Panc1 (cell line): ENCODE data around the gene ARL8A. TPM values are rescaled to one million over a fixed set of nuclear protein-coding genes. Genes with fewer than 3 reads are reported as not detected.
"Not testable (repeated sequence)": the region's sequence is repeated elsewhere in the genome, so short reads cannot be mapped to it uniquely, and the experiment has no call there.

ENCODE experiments used
- ATAC-seq: fragments of 200-7000 bp; cut with Tn5 transposase; 2 replicates; pipeline ENCODE4 v1.9.1; 2020; ENCODE audit warnings: mild to moderate bottlenecking, moderate library complexity
- BruUV-seq: library from RNA; stranded (reverse); fragments of 400-500 nt; replicated peaks from 2 replicates; lab custom pipeline; 2021; lab: Mats Ljungman, UMichigan
- CTCF ChIA-PET: fragments of 300-600 bp; sonication (Branson Sonifier 250); formaldehyde crosslinking; loops from one replicate; lab custom pipeline; 2022; ENCODE audit warnings: antibody characterized with exemption; lab: Charles Lee
- POLR2A ChIA-PET: fragments of 300-600 bp; sonication (Branson Sonifier 250); formaldehyde crosslinking; loops from one replicate; lab custom pipeline; 2022; ENCODE audit warnings: antibody characterized with exemption; lab: Charles Lee
- DNase-seq: peaks from one replicate; pipeline ENCODE4 v3.0.0-alpha.2; 2010; ENCODE audit warnings: low read depth, low spot score
- H3K27ac ChIP-seq: 2 replicates; pipeline ENCODE4 v1.5.1; 2011; ENCODE audit warnings: mild to moderate bottlenecking, low read length, inconsistent platforms
- H3K27me3 ChIP-seq: fragments of 200-500 bp; sonication (Bioruptor generic); 2 replicates; pipeline ENCODE4 v1.6.0; 2014; ENCODE audit warnings: low read length, inconsistent platforms; ENCODE audit not compliant: control insufficient read depth, insufficient read depth
- H3K36me3 ChIP-seq: fragments of 200-500 bp; sonication (Bioruptor generic); 2 replicates; pipeline ENCODE4 v1.5.1; 2014; ENCODE audit warnings: inconsistent platforms, mild to moderate bottlenecking, low read length, moderate library complexity; ENCODE audit not compliant: control insufficient read depth, insufficient read depth
- H3K4me1 ChIP-seq: 2 replicates; pipeline ENCODE4 v1.5.1; 2011; ENCODE audit warnings: inconsistent platforms, mild to moderate bottlenecking, low read length, moderate library complexity; ENCODE audit not compliant: control insufficient read depth, insufficient read depth
- H3K4me3 ChIP-seq, 2 experiments: 2 replicates each; pipeline ENCODE4 v1.5.1; 2011 to 2012; ENCODE audit warnings: low read depth in 2 of 2, low read length in 2 of 2, mild to moderate bottlenecking in 2 of 2, inconsistent platforms in 1 of 2, moderate library complexity in 1 of 2
- H3K9me3 ChIP-seq: fragments of 200-500 bp; sonication (Bioruptor generic); 2 replicates; pipeline ENCODE4 v1.5.1; 2014; ENCODE audit warnings: low read depth, mild to moderate bottlenecking, inconsistent platforms, low read length, moderate library complexity; ENCODE audit not compliant: control insufficient read depth, insufficient read depth
- CTCF ChIP-seq: fragments of 450-650 bp; IDR thresholded peaks from 2 replicates; pipeline ENCODE4 v1.5.1; 2017; ENCODE audit warnings: mild to moderate bottlenecking
- POLR2AphosphoS5 ChIP-seq: IDR thresholded peaks from 2 replicates; pipeline ENCODE4 v1.6.1; 2012; ENCODE audit warnings: mild to moderate bottlenecking, low read depth, low read length, moderate library complexity
- REST ChIP-seq, 2 experiments: IDR thresholded peaks; 2 replicates each; pipeline ENCODE4 v1.6.1; 2011 to 2012; ENCODE audit warnings: low read depth in 2 of 2, control low read depth in 1 of 2, low read length in 1 of 2, mild to moderate bottlenecking in 1 of 2, moderate library complexity in 1 of 2; ENCODE audit not compliant: insufficient read depth in 1 of 2
- SIN3A ChIP-seq: IDR thresholded peaks from 2 replicates; pipeline ENCODE4 v1.6.1; 2012; ENCODE audit warnings: low read depth, mild to moderate bottlenecking, low read length, moderate library complexity, borderline replicate concordance; ENCODE audit not compliant: insufficient read depth
- TCF7L2 ChIP-seq: IDR thresholded peaks from 2 replicates; pipeline ENCODE4 v1.6.1; 2011; ENCODE audit warnings: mild to moderate bottlenecking, low read depth, low read length, inconsistent platforms
- in situ Hi-C: cut with HindIII; loops from 2 replicates; pipeline ENCODE4 v1.10.0; 2016; ENCODE audit warnings: low sequenced_read_pairs, low pct_unique_long_range_greater_than_20kb
- intact Hi-C: fragments of 100-400 bp; cut with micrococcal nuclease; formaldehyde crosslinking; loops from one replicate; pipeline ENCODE4 v1.10.0; 2022; ENCODE audit not compliant: unreplicated experiment
- total RNA-seq: library from RNA; stranded (reverse); gene quantifications from one replicate; pipeline ENCODE4 v1.2.1, GENCODE V29; 2021; ENCODE audit not compliant: unreplicated experiment

The ARL8A gene
- total RNA-seq, 1 experiment from 2014 or later = 62.6 TPM

GRCh38 chr1:202193614-202194327 lies 49.2 kb upstream of the ARL8A start, which contains the start of gene LGR6:
Gene LGR6 (plus strand): TSS chr1:202193799. CDS start chr1:202193990, 191 bp downstream.
- Histone ChIP-seq H3K27ac (no peak within 1 kb of the TSS), H3K36me3 (no peaks in the 10 kb centered on the region), H3K27me3 (peaks cover 8% of the 10 kb centered on the region), H3K4me3 (peak within 1 kb of the TSS; percentile 13; a peak in 3 of 4 replicates), H3K9me3 (no peaks in the 10 kb centered on the region), H3K4me1 (no peaks in the 10 kb centered on the region; the same call in 1 of the 2 replicates)
- intact Hi-C loops = no loop called here
- in situ Hi-C loops = no loop called here
- BruUV-seq = no TSS peak
- POLR2A ChIA-PET = no interaction called here
- TF ChIP-seq CTCF (no peak), TCF7L2 (no peak), SIN3A (no peak), POLR2AphosphoS5 (no peak), REST (IDR thresholded peaks at IDR 0.05; ENCODE audit: insufficient read depth in 1 of 2, low read depth in 2 of 2, low read length in 1 of 2) (no peak)
- no peak for DNase-seq
- CTCF ChIA-PET = interaction anchor here (0.6 to 2.3 kb wide), 7 partner anchors 30 to 1823 kb away, joined by 3 to 9 read pairs (median 4); partner anchors contain the start of gene PTPN7
- peak; percentile 18; the same call in 1 of the 2 replicates for ATAC-seq

GRCh38 chr1:202192770-202193613 lies 48.5 kb upstream of the ARL8A start:
- POLR2A ChIA-PET = no interaction called here
- no peak overlapping the region for H3K27ac ChIP-seq
- TF ChIP-seq CTCF (peak; percentile 94), REST (IDR thresholded peaks at IDR 0.05; ENCODE audit: insufficient read depth in 1 of 2, low read depth in 2 of 2, low read length in 1 of 2) (no peak), TCF7L2 (no peak)
- BruUV-seq = no TSS peak
- H3K27me3 ChIP-seq = peaks cover 8% of the 10 kb centered on the region
- CTCF ChIA-PET = interaction anchor here (0.5 to 2.3 kb wide), 10 partner anchors 21 to 1824 kb away, joined by 3 to 9 read pairs (median 4); partner anchors contain the start of gene PTPN7
- H3K4me3 ChIP-seq = peak overlapping the region; percentile 13; a peak in 2 of 4 replicates
- no peaks in the 10 kb centered on the region; the same call in 1 of the 2 replicates for H3K4me1 ChIP-seq
- peak; percentile 69 for ATAC-seq
- H3K9me3 ChIP-seq = no peaks in the 10 kb centered on the region
- H3K36me3 ChIP-seq = no peaks in the 10 kb centered on the region
- DNase-seq = no peak
- in situ Hi-C loops = no loop called here
- intact Hi-C loops = no loop called here

GRCh38 chr1:202191391-202191790 lies 46.9 kb upstream of the ARL8A start:
- DNase-seq, H3K9me3 ChIP-seq, BruUV-seq, in situ Hi-C loops, intact Hi-C loops, H3K4me1 ChIP-seq, CTCF ChIA-PET, H3K27ac ChIP-seq, POLR2A ChIA-PET, H3K36me3 ChIP-seq, H3K4me3 ChIP-seq, H3K27me3 ChIP-seq, ATAC-seq: not testable (repeated sequence)
